Spleen (tissue), 11 donors: ENCODE data around the gene LPCAT3. TPM values are rescaled to one million over a fixed set of nuclear protein-coding genes. Genes with fewer than 3 reads are reported as not detected.

Experiments used
- DNase-seq: peaks from one replicate; pipeline ENCODE4 v3.0.0-alpha.2; 2020
- H3K27ac ChIP-seq, 8 donors: fragments of 200-600 bp; sonication (generic) in 7 of 8; 1 replicate in 4 of 8; 2 replicates in 4 of 8; pipeline versions ENCODE4 v1.5.0 to v1.8.0; 2016 to 2021; ENCODE audit warnings: inconsistent platforms in 4 of 8, mild to moderate bottlenecking in 4 of 8, moderate library complexity in 1 of 8
- H3K27me3 ChIP-seq, 7 donors: fragments of 200-600 bp; sonication (generic) in 6 of 7; replicated peaks in 1 of 7; 1 replicate in 4 of 7; 2 replicates in 3 of 7; pipeline versions ENCODE4 v1.5.0 to v1.8.0; 2016 to 2021; ENCODE audit warnings: inconsistent platforms in 3 of 7, mild to moderate bottlenecking in 1 of 7
- H3K36me3 ChIP-seq, 6 donors: fragments of 200-600 bp; sonication (generic) in 5 of 6; 1 replicate in 4 of 6; 2 replicates in 2 of 6; pipeline versions ENCODE4 v1.5.0 to v1.8.0; 2016 to 2021; ENCODE audit warnings: inconsistent platforms in 2 of 6
- H3K4me1 ChIP-seq, 6 donors: fragments of 200-600 bp; sonication (generic) in 5 of 6; 1 replicate in 3 of 6; 2 replicates in 3 of 6; pipeline versions ENCODE4 v1.5.0 to v1.8.0; 2016 to 2021; ENCODE audit warnings: inconsistent platforms in 3 of 6
- H3K4me3 ChIP-seq, 8 donors: fragments of 200-600 bp; sonication (generic) in 7 of 8; 1 replicate in 4 of 8; 2 replicates in 4 of 8; pipeline versions ENCODE4 v1.5.0 to v1.8.0; 2016 to 2021; ENCODE audit warnings: inconsistent platforms in 4 of 8, mild to moderate bottlenecking in 4 of 8, moderate library complexity in 2 of 8
- H3K9me3 ChIP-seq, 8 donors: fragments of 200-600 bp; sonication (generic) in 7 of 8; 1 replicate in 4 of 8; 2 replicates in 4 of 8; pipeline versions ENCODE4 v1.5.0 to v1.8.0; 2016 to 2021; ENCODE audit warnings: inconsistent platforms in 4 of 8
- CTCF ChIP-seq, 11 experiments: fragments of 200-600 bp in 7 of 11; fragments of 450-650 bp in 4 of 11; sonication (generic) in 4 of 11; IDR thresholded peaks in 8 of 11; conservative IDR thresholded peaks in 3 of 11; 1 replicate in 7 of 11; 2 replicates in 4 of 11; pipeline versions ENCODE4 v1.4.0 to v1.8.0; 2016 to 2021; ENCODE audit warnings: antibody characterized with exemption in 11 of 11, inconsistent platforms in 4 of 11, mild to moderate bottlenecking in 1 of 11
- POLR2A ChIP-seq, 3 donors: fragments of 450-650 bp; IDR thresholded peaks; one replicate each; pipeline ENCODE4 v1.5.1; 2017; ENCODE audit warnings: antibody characterized with exemption in 3 of 3, mild to moderate bottlenecking in 1 of 3
- POLR2AphosphoS5 ChIP-seq, 3 donors: sonication (generic); formaldehyde crosslinking; IDR thresholded peaks; one replicate each; pipeline ENCODE4 v1.5.1; 2017; ENCODE audit warnings: antibody characterized with exemption in 3 of 3
- WGBS, 5 donors: extraction: QIAGEN DNeasy Blood & Tissue Kit in 3 of 5; methylation state at CpG; one replicate each; pipeline versions ENCODE4 v1.1.5 to v1.1.7; 2013 to 2018; 5-methylcytosine and 5-hydroxymethylcytosine counted together
- intact Hi-C: fragments of 100-400 bp; cut with DNase I; formaldehyde crosslinking; loops from one replicate; pipeline ENCODE4 v1.15.0; 2023; ENCODE audit warnings: low total_unique reads
- polyA plus RNA-seq, 3 donors: library from polyadenylated mRNA; stranded (reverse); fragments of 200-250 nt; gene quantifications; one replicate each; pipeline ENCODE4 v1.2.1, GENCODE V29; 2013
- total RNA-seq, 7 donors: library from RNA; depleted of rRNA in 3 of 7; stranded (reverse); fragments of >200 nt in 3 of 7; fragmentation: NEBNext Ultra II Directional in 4 of 7; extraction: Animal tissue kit (Norgen Biotek cat#: 25700) in 4 of 7; gene quantifications; one replicate each; pipeline versions ENCODE4 v1.1.0 to v1.2.1, GENCODE V29; 2016 to 2021
- donor health status: healthy with polysubstance abuse.
- donor health status: DM: no; HTN: no; CAD: no; lungs with moderate emphysema.
- donor health status: DM: no; HTN: no; CAD: no.
- donor health status: Bipolar disorder and iron deficiency.
- donor health status: healthy.
- donor health status: DM: no; HTN: no; CAD: no.
- donor health status: DM: yes; HTN: yes; CAD: no.

LPCAT3 gene
- total and polyA plus RNA-seq, 10 donors = 9.7 to 52.5 (median 36.9) TPM

GRCh38 chr12:6939191-6939540 lies 79.1 kb downstream of the LPCAT3 start:
- H3K27me3 ChIP-seq = no peaks in the 10 kb centered on the region
- no peak for TF ChIP-seq CTCF (IDR thresholded peaks at IDR 0.05 in 8 of 11, conservative IDR thresholded peaks at IDR 0.05 in 3 of 11)
- peak in 1 of 3 donors; percentile 3 for TF ChIP-seq POLR2AphosphoS5 (IDR thresholded peaks at IDR 0.05)
- H3K4me1 ChIP-seq = peaks cover 17 to 78% (median 61%) of the 10 kb centered on the region in 6 donors
- H3K27ac ChIP-seq = peak overlapping the region in 5 of 8 donors; percentile 92 to 98 (median 96)
- H3K4me3 ChIP-seq = no peak overlapping the region
- intact Hi-C loops = no loop called here
- no peaks in the 10 kb centered on the region for H3K9me3 ChIP-seq
- H3K36me3 ChIP-seq = peaks cover 0 to 50% (median 19%) of the 10 kb centered on the region in 6 donors
- 64 to 84% (median 71%) methylated on average over 2 of the region's 2 CpGs for whole genome bisulfite sequencing, 5 donors
- DNase-seq = no peak

- intact Hi-C loops = no loop called here
- peaks cover 23 to 78% (median 61%) of the 10 kb centered on the region in 6 donors for H3K4me1 ChIP-seq
- no peaks in the 10 kb centered on the region for H3K27me3 ChIP-seq
- H3K4me3 ChIP-seq = peak overlapping the region in 4 of 8 donors; percentile 60 to 90 (median 67)
- peak; percentile 88 for DNase-seq
- H3K36me3 ChIP-seq = peaks cover 0 to 56% (median 24%) of the 10 kb centered on the region in 6 donors
- TF ChIP-seq CTCF (IDR thresholded peaks at IDR 0.05 in 8 of 11, conservative IDR thresholded peaks at IDR 0.05 in 3 of 11) = peak in 5 of 11 experiments; percentile 14 to 57 (median 41)
- TF ChIP-seq POLR2AphosphoS5 (IDR thresholded peaks at IDR 0.05) = peak; percentile 58 to 88 (median 61)
- TF ChIP-seq POLR2A (IDR thresholded peaks at IDR 0.05) = no peak
- peak overlapping the region; percentile 14 to 98 (median 95) for H3K27ac ChIP-seq
- 78 to 88% (median 80%) methylated on average over 29 to 32 of the region's 32 CpGs for WGBS, 5 donors
- H3K9me3 ChIP-seq = no peaks in the 10 kb centered on the region
These were observed 79.7 kb downstream of the LPCAT3 start for GRCh38 chr12:6938353-6939190.

GRCh38 chr12:6937481-6938352 lies 80.6 kb downstream of the LPCAT3 start:
- no peaks in the 10 kb centered on the region for H3K9me3 ChIP-seq
- TF ChIP-seq CTCF (IDR thresholded peaks at IDR 0.05 in 8 of 11, conservative IDR thresholded peaks at IDR 0.05 in 3 of 11) = peak; percentile 94 to 99 (median 98)
- TF ChIP-seq POLR2A (IDR thresholded peaks at IDR 0.05) = peak; percentile 34 to 58 (median 57)
- peak; percentile 99 to 100 (median 99) for TF ChIP-seq POLR2AphosphoS5 (IDR thresholded peaks at IDR 0.05)
- H3K4me1 ChIP-seq = peaks cover 20 to 78% (median 60%) of the 10 kb centered on the region in 6 donors
- peak overlapping the region; percentile 90 to 98 (median 96) for H3K27ac ChIP-seq
- H3K36me3 ChIP-seq = peaks cover 0 to 65% (median 25%) of the 10 kb centered on the region in 6 donors
- H3K4me3 ChIP-seq = peak overlapping the region; percentile 49 to 90 (median 67)
- H3K27me3 ChIP-seq = no peaks in the 10 kb centered on the region
- peak; percentile 99 for DNase-seq
- WGBS, 5 donors = 0 to 1% (median 1%) methylated on average over 21 to 80 of the region's 80 CpGs
- intact Hi-C loops = no loop called here
